Measurements from ENCODE around the gene ST3GAL5. TPM values are rescaled to one million over a fixed set of nuclear protein-coding genes. Genes with fewer than 3 reads are reported as not detected.
"Not testable (repeated sequence)": the region's sequence is repeated elsewhere in the genome, so short reads cannot be mapped to it uniquely, and the experiment has no call there.

ST3GAL5 gene
- total RNA-seq, 2 experiments from 2014 or later = 7.4 to 11.3 TPM

DNA sequence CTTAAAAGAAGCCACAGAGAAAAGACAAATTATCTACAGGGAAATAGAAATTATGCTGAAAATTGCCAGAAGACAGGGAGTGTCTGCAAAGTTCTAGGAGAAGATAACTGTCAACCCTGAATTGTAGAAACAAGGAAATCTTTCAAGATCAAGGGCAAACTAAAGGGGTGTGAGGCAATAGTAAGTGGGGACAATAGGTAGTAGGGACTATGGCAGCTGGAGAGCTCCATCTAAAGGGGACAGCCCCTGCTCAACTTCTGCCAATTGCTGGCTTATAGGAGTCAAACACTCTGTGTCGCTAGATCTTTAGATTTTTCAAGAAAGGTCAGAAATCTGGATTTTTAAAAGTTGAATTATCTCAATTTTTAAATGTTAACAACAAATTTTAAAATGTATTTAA lies 10.1 kb upstream of the ST3GAL5 start:
- Histone ChIP-seq H3K4me1 (ENCODE audit: insufficient read depth, low read length, poor library complexity, severe bottlenecking) (no peaks in the 10 kb centered on the region), H3K9me3 (ENCODE audit: low read length) (0 out of 2 replicates have a peak, but pooled peaks cover 6% of the 10 kb centered on the region), H3K79me2 (ENCODE audit: insufficient read depth, low read depth, low read length) (no peaks in the 10 kb centered on the region), H3K4me3 (ENCODE audit: low read depth, low read length, poor library complexity, severe bottlenecking) (no peak overlapping the region), H3K4me2 (ENCODE audit: low read length) (no peak overlapping the region), H2AFZ (ENCODE audit: low read length) (no peak overlapping the region), H3K9me2 (ENCODE audit: insufficient read depth, low read length) (no peaks in the 10 kb centered on the region), H3K36me3 (ENCODE audit: insufficient read depth, low read length) (no peaks in the 10 kb centered on the region), H4K20me1 (ENCODE audit: insufficient read depth, low read length) (no peaks in the 10 kb centered on the region), H3K27ac (ENCODE audit: low read depth, low read length, poor library complexity, severe bottlenecking) (no peak overlapping the region)
- CTCF ChIA-PET (ENCODE audit: unreplicated experiment) = no interaction called here
- no peak for DNase-seq (ENCODE audit: low spot score)
- BruUV-seq (replicated peaks) = no TSS peak
- no peak for TF ChIP-seq EZH2phosphoT487 (IDR thresholded peaks at IDR 0.05; ENCODE audit: borderline replicate concordance, low read depth, low read length)
- TF ChIP-seq, protein P1, sequence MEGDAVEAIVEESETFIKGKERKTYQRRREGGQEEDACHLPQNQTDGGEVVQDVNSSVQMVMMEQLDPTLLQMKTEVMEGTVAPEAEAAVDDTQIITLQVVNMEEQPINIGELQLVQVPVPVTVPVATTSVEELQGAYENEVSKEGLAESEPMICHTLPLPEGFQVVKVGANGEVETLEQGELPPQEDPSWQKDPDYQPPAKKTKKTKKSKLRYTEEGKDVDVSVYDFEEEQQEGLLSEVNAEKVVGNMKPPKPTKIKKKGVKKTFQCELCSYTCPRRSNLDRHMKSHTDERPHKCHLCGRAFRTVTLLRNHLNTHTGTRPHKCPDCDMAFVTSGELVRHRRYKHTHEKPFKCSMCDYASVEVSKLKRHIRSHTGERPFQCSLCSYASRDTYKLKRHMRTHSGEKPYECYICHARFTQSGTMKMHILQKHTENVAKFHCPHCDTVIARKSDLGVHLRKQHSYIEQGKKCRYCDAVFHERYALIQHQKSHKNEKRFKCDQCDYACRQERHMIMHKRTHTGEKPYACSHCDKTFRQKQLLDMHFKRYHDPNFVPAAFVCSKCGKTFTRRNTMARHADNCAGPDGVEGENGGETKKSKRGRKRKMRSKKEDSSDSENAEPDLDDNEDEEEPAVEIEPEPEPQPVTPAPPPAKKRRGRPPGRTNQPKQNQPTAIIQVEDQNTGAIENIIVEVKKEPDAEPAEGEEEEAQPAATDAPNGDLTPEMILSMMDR (conservative IDR thresholded peaks at IDR 0.05; ENCODE audit: low read length) = no peak
- POLR2A ChIA-PET = interaction anchor here (0.7 kb wide), 1 partner anchor 172 kb away, joined by 3 read pairs; no protein-coding TSS in a partner anchor
- intact Hi-C loops (cut with micrococcal nuclease; ENCODE audit: unreplicated experiment) = no loop called here

DNA sequence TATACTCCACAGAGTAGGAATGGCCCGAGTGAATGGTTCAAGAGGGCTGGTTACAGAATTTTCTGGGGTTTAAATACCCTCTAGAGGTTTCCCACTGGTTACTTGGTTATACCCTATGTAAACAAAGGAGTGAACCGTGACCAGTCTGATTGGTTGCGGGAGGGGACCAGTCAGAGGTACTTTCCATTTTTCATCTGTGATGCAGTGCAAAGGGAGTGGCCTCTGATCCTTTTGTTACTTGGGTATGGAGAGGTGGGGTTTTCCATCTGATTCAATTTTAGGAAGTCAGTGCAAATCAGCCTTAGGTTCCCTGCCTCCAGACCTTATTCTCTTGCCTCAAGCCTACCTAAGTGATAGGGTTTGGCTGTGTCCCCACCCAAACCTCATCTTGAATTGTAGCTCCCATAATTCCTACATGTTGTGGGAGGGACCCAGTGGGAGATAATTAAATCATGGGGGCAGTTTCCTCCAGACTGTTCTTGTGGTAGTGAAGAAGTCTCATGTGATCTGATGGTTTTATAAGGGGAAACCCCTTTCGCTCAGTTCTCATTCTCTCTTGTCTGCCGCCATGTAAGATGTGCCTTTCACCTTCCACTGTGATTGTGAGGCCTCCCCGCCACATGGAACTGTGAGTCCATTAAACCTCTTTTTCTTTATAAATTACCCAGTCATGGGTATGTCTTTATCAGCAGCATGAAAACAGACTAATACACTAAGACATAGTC lies 5.9 kb upstream of the ST3GAL5 start:
- H2AFZ ChIP-seq (ENCODE audit: low read length); BruUV-seq (replicated peaks); CTCF ChIA-PET (ENCODE audit: unreplicated experiment); H3K79me2 ChIP-seq (ENCODE audit: insufficient read depth, low read depth, low read length); H3K4me1 ChIP-seq (ENCODE audit: insufficient read depth, low read length, poor library complexity, severe bottlenecking); POLR2A ChIA-PET; intact Hi-C loops (cut with micrococcal nuclease; ENCODE audit: unreplicated experiment); DNase-seq (ENCODE audit: low spot score); H3K36me3 ChIP-seq (ENCODE audit: insufficient read depth, low read length); H3K27ac ChIP-seq (ENCODE audit: low read depth, low read length, poor library complexity, severe bottlenecking); H3K4me2 ChIP-seq (ENCODE audit: low read length); H4K20me1 ChIP-seq (ENCODE audit: insufficient read depth, low read length); H3K4me3 ChIP-seq (ENCODE audit: low read depth, low read length, poor library complexity, severe bottlenecking); H3K9me2 ChIP-seq (ENCODE audit: insufficient read depth, low read length); H3K9me3 ChIP-seq (ENCODE audit: low read length): not testable (repeated sequence)

DNA sequence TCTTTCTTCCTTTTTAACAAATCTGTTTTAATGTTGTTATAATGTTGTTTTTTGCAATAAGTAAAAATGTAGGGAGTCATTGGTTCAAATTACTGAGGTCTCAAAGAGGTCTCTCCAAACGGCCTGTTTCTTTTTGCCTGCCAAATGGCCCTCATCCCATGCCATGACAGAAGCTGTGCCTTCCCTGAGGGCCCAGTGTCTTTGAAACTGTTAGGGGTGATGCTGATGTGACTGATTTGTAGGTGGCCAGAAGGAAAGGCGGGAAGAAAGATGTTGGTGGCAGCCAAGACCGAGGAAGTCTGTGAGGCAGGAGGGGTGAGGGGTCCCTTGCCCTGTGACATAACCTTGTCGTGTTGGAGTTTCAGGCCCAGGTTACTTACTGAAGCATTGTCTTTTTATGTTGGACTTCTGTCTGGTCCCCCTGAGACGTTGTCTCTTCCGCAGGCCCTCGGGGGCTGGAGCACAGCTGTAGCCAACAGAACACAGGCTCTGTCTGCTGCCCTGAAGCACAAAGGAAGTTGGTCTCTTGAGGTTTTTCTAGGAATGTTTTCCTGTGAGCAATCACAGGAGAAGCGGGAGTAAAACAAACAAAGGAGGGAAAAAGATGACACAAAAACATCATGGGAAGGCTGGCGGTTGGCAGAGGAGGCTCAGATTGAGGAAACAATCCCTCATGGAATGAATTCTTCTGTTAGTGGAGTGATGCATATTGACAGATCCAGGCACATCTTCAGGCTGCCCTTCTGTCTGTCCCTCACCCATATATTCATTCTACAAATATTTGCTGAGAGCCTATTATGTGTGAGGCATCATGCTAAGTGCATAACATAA lies 4.9 kb upstream of the ST3GAL5 start:
- Histone ChIP-seq H3K36me3 (ENCODE audit: insufficient read depth, low read length) (no peaks in the 10 kb centered on the region), H3K4me1 (ENCODE audit: insufficient read depth, low read length, poor library complexity, severe bottlenecking) (peaks cover 10% of the 10 kb centered on the region), H3K27ac (ENCODE audit: low read depth, low read length, poor library complexity, severe bottlenecking) (no peak overlapping the region), H3K4me3 (ENCODE audit: low read depth, low read length, poor library complexity, severe bottlenecking) (no peak overlapping the region), H4K20me1 (ENCODE audit: insufficient read depth, low read length) (no peaks in the 10 kb centered on the region), H3K9me3 (ENCODE audit: low read length) (0 out of 2 replicates have a peak, but pooled peaks cover 6% of the 10 kb centered on the region), H2AFZ (ENCODE audit: low read length) (no peak overlapping the region), H3K9me2 (ENCODE audit: insufficient read depth, low read length) (no peaks in the 10 kb centered on the region), H3K4me2 (ENCODE audit: low read length) (no peak overlapping the region), H3K79me2 (ENCODE audit: insufficient read depth, low read depth, low read length) (no peaks in the 10 kb centered on the region)
- no TSS peak for BruUV-seq (replicated peaks)
- TF ChIP-seq, protein P1 (conservative IDR thresholded peaks at IDR 0.05; ENCODE audit: low read length) = no peak
- no peak for TF ChIP-seq EZH2phosphoT487 (IDR thresholded peaks at IDR 0.05; ENCODE audit: borderline replicate concordance, low read depth, low read length)
- DNase-seq (ENCODE audit: low spot score) = no peak
- intact Hi-C loops (cut with micrococcal nuclease; ENCODE audit: unreplicated experiment) = no loop called here
- CTCF ChIA-PET (ENCODE audit: unreplicated experiment) = no interaction called here
- POLR2A ChIA-PET = no interaction called here

Measured in OCI-LY7 (cell line).